Measurements from ENCODE around the gene DNAH14. TPM values are rescaled to one million over a fixed set of nuclear protein-coding genes. Genes with fewer than 3 reads are reported as not detected.

The DNAH14 gene
- total and polyA plus RNA-seq, 2 of the 8 experiments (the other 6 are each of a cell fraction or from before 2014, with no cell fraction given), result 8.4 to 40.7 TPM

DNA sequence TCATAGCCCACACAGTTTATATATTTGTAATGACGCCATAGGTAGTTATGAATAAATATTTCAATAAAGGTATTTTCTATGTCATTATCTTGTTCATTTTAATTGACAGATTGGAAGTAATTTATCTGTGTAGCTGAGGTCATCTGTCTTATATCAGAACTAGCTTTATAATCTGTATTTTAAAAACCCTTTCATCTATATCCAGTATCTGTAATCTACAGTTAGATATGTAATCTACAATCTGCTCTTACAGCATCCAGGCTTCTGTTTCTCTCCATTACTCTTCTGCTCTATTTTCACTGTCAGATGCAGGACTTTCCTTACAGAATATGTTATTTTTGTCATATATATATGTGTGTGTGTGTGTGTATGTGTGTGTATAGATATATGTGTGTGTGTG is 360.8 kb downstream of the DNAH14 start:
- Histone ChIP-seq H2BK120ac (replicated peaks; ENCODE audit: low read depth, low read length) (no peak overlapping the region), H4K5ac (ENCODE audit: insufficient read length, low read depth, low read length) (no peak overlapping the region), H4K91ac (replicated peaks; ENCODE audit: insufficient read length, low read length) (no peak overlapping the region), H3K4ac (replicated peaks; ENCODE audit: insufficient read length, low read depth, low read length) (no peak overlapping the region), H3K23me2 (ENCODE audit: low read depth, low read length) (no peaks in the 10 kb centered on the region), H3K9me3 (ENCODE audit: insufficient read depth in 2 of 2, low read depth in 1 of 2, low read length in 1 of 2) (no peaks in the 10 kb centered on the region), H3K27me3 (replicated peaks in 1 of 4; ENCODE audit: control insufficient read depth in 3 of 4, extremely low read depth in 1 of 4, insufficient read depth in 3 of 4, low read length in 3 of 4) (no peaks in the 10 kb centered on the region), H3K4me3 (ENCODE audit: extremely low read depth in 1 of 4, insufficient read depth in 2 of 4, low read depth in 3 of 4, low read length in 4 of 4) (no peak overlapping the region), H3K79me2 (ENCODE audit: control insufficient read depth in 1 of 2, insufficient read depth in 2 of 2, low read length in 2 of 2) (no peaks in the 10 kb centered on the region), H3K36me3 (ENCODE audit: control insufficient read depth in 2 of 4, insufficient read depth in 4 of 4, low read length in 3 of 4) (no peaks in the 10 kb centered on the region), H3K4me2 (ENCODE audit: insufficient read depth in 1 of 2, low read depth in 2 of 2, low read length in 2 of 2) (no peak overlapping the region), H3K18ac (ENCODE audit: extremely low read depth, low read length) (no peak overlapping the region), H2AK5ac (ENCODE audit: low read depth, low read length) (no peak overlapping the region), H3K27ac (ENCODE audit: low read depth, low read length) (no peak overlapping the region), H2BK5ac (ENCODE audit: low read depth, low read length) (no peak overlapping the region), H2BK12ac (ENCODE audit: low read depth, low read length) (no peak overlapping the region), H3K4me1 (replicated peaks in 1 of 4; ENCODE audit: control insufficient read depth in 3 of 4, insufficient read depth in 4 of 4, low read length in 3 of 4) (no peaks in the 10 kb centered on the region), H4K20me1 (replicated peaks in 1 of 2; ENCODE audit: control insufficient read depth in 1 of 2, insufficient read depth in 2 of 2, low read length in 2 of 2) (no peaks in the 10 kb centered on the region), H4K8ac (ENCODE audit: extremely low read depth, insufficient read depth, low read length) (no peak overlapping the region), H3K23ac (ENCODE audit: insufficient read length) (no peak overlapping the region), H2BK15ac (ENCODE audit: low read length) (no peak overlapping the region), H3K9ac (replicated peaks in 1 of 4; ENCODE audit: extremely low read depth in 1 of 4, low read depth in 3 of 4, low read length in 3 of 4) (no peak overlapping the region), H2AFZ (ENCODE audit: low read length) (no peak overlapping the region), H3K79me1 (ENCODE audit: low read depth, low read length) (no peaks in the 10 kb centered on the region), H2BK20ac (ENCODE audit: low read length) (no peak overlapping the region), H3K56ac (replicated peaks; ENCODE audit: insufficient read length, low read depth, low read length) (no peak overlapping the region), H3K14ac (ENCODE audit: insufficient read length) (no peak overlapping the region)
- ChIA-PET CTCF (ENCODE audit: partially characterized antibody) (no interaction called here), POLR2A (ENCODE audit: partially characterized antibody) (no interaction called here)
- 91% methylated on average over 1 of the region's 1 CpG; no CpG with 5 or more reads in 1 of the 2 experiments for WGBS, 2 experiments (ENCODE audit: extremely low coverage in 1 of 2, insufficient coverage in 1 of 2, insufficient read length in 1 of 2, insufficient replicate concordance in 2 of 2, low coverage in 1 of 2, low lambda C conversion rate in 2 of 2, missing lambda C conversion rate in 1 of 2)
- TF ChIP-seq KDM4A (IDR thresholded peaks at IDR 0.05; ENCODE audit: low read depth, low read length, severe bottlenecking), result no peak
- TF ChIP-seq RFX5 (IDR thresholded peaks at IDR 0.05; ENCODE audit: borderline replicate concordance, low read depth, low read length), result no peak
- no peak for TF ChIP-seq MAFK (IDR thresholded peaks at IDR 0.05; ENCODE audit: low read depth, low read length)
- no peak for TF ChIP-seq TBP (IDR thresholded peaks at IDR 0.05; ENCODE audit: low read depth, low read length)
- TF ChIP-seq, protein P1, sequence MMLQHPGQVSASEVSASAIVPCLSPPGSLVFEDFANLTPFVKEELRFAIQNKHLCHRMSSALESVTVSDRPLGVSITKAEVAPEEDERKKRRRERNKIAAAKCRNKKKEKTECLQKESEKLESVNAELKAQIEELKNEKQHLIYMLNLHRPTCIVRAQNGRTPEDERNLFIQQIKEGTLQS (IDR thresholded peaks at IDR 0.05; ENCODE audit: insufficient read depth, low read depth, low read length), result no peak
- no peak for TF ChIP-seq SP1 (IDR thresholded peaks at IDR 0.05; ENCODE audit: low read depth, low read length)
- TF ChIP-seq EGR1 (IDR thresholded peaks at IDR 0.05; ENCODE audit: borderline replicate concordance, low read depth, low read length), result no peak
- TF ChIP-seq SP4 (IDR thresholded peaks at IDR 0.05; ENCODE audit: low read length), result no peak
- TF ChIP-seq BRCA1 (IDR thresholded peaks at IDR 0.05; ENCODE audit: low read depth, low read length), result no peak
- TF ChIP-seq JUN (IDR thresholded peaks at IDR 0.05; ENCODE audit: low read depth, low read length), result no peak
- no peak for TF ChIP-seq SIN3A (conservative IDR thresholded peaks at IDR 0.05 in 1 of 2, IDR thresholded peaks at IDR 0.05 in 1 of 2; ENCODE audit: low read depth in 1 of 2, low read length in 2 of 2)
- no peak for TF ChIP-seq HDAC2 (IDR thresholded peaks at IDR 0.05; ENCODE audit: borderline replicate concordance in 1 of 2, low read depth in 2 of 2, low read length in 2 of 2)
- TF ChIP-seq SRF (IDR thresholded peaks at IDR 0.05; ENCODE audit: low read depth, low read length), result no peak
- DNase-seq (ENCODE audit: low read depth in 1 of 2, low spot score in 2 of 2), result no peak
- no peak for FAIRE-seq

All from H1 (cell line).